GM18511 (cell line): ENCODE results near the gene CTNNBL1.
"Not testable (repeated sequence)": the region's sequence is repeated elsewhere in the genome, so short reads cannot be mapped to it uniquely, and the experiment has no call there.

Source experiments
- ATAC-seq: cut with Tn5 transposase; IDR thresholded peaks from one replicate; pipeline ENCODE4 v1.9.1; 2021; ENCODE audit warnings: mild to moderate bottlenecking, moderate library complexity; ENCODE audit not compliant: unreplicated experiment

Gene CTNNBL1

DNA sequence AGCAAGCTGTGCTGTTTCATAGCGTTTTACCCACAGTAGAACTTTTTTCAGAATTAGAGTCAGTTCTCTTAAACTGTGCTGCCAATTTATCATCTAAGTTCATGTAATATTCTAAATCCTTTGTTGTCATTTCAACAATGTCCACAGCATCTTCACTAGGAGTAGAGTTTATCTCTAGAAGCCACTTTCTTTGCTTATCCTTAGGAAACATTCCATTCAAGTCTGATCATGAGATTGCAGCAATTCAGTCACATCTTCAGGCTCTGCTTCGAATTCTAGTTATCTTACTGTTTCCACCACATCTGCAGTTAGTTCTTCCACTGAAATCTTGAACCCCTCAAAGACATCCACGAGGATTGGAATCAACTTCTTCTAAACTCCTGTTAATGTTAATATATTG is 12.5 kb downstream of the CTNNBL1 start:
- ATAC-seq, result no peak

DNA sequence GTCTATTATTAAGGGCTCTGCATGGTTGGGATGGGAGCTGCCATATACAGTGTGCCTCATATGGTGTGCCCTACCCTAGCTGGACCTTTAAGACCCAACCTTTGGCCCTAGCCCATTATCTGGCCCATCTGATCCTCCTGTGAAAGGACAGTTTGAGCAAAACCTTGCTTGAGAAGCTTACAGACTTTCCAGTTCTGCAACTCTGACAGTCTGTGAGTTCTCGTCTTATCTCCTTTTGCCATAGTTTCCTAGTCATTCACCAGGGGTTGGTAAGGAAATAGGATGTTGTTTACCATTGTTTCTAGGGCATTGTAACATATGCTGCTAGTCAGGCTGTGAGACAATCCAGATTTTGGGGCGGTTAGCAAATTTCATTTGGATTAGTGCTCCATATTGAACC is 17.2 kb downstream of the CTNNBL1 start:
- ATAC-seq, result no peak

DNA sequence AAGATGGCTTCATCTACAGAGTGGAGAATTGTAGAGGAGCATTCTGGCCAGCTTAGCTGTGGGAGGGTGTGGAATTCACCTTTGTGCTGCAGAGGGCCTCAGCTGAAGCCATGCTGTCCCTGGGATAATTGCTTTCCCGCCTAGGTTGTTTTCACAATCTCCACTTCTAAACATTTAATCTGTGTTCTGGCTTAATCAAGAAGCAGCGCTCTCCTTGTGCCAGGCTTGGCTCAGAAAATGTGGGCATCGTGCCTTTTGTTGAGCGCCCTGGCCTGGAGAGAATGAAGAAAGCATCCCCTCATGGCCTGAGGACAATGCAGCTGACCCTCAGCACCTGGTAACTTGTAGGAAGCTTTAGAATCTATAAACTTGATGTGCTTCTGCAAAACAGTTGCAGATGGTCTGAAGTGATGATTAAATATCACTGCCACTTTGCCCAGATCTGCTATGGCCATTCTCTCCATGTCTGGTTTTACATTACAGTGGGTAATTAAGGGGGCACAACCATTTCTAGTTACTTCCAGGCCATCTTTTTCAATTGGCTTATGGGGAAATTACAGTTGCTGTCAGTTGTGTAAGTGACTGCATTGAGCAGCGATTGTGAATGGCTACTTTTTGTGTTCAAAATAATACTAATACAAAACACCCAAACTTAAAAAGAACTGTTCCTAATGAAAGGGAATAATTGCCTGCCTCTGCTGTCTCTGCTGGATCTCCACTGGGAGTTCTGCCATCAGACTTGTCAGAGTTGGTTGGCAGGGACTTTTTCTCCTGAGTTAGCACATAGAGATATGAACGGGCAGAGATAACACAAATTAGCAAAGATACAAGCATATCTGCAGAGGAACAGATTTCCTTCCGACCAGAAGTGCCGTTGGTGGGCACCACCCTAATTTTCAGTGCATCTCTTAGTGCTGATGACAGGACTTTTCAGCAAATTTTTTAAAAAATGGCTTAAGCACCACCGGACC is 18.4 kb downstream of the CTNNBL1 start:
- no peak for ATAC-seq

DNA sequence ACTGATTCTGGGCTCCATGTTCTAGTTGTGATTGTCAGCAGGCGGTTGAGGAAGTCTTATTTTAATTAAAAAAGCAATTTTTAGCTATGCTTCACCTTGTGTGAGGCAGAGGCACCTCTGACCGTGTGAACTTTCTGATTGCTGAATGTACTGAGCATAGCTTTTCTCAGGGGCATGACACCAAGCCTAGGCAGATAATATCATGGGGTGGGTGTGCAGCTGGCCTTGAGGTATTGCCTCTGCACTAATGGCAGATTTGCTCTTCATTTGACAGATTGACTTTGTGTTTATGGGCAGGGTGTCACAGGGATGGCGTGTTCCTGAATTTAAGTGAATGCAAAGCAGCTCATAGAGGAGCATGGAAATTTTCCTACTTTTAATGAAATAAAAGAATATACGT is 19.6 kb downstream of the CTNNBL1 start:
- no peak for ATAC-seq

DNA sequence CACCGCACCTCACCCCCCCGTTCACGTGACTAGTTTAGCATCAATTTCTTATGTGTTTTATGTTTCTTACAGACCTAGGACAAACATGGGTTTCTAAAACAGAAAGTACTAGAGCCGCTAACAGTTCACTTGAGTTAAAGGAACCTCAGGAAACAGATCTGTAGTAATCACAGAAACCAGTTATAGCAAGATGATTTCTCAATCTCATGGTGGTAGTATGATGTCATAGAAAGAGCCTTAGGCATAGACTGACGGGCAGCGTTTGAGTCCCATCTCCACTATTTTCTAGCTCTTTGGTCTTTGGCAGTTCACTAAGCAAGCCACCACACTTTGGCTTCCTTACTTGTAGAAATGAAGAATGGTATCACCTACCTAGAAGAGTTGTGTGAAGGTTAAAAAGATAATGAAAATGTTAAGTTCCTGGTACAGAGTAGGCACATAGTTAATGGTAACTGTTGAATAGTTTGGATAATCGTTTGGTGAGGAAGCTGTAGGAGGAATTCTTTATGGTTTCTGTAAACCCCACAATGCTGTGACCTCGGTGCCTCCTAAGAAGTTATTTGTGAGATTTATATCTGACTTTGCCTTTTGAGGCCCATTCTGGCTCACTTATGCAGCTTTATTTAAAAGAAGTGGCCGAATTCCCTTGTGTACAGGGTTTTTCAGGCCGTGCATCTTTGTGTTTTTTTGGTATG is 21.3 kb downstream of the CTNNBL1 start:
- ATAC-seq, result no peak

DNA sequence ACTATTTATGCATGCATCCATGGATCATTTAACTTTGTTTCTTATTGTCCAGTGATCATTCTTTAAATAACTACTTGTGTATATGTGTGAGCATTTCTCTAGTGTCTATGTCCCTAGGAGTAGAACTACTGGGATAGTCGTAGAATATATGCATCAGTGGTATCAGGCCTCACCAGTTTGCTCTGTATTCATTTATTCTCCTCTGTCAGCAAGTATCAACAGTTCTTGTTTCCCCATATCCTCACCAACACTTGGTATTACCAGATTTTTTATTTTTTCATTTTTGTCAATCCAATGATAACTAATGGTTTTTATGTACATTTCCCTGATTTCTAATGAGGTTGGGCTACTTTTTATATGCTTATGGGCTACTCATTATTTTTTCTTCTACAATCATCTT is 27.9 kb downstream of the CTNNBL1 start:
- ATAC-seq, result no peak

DNA sequence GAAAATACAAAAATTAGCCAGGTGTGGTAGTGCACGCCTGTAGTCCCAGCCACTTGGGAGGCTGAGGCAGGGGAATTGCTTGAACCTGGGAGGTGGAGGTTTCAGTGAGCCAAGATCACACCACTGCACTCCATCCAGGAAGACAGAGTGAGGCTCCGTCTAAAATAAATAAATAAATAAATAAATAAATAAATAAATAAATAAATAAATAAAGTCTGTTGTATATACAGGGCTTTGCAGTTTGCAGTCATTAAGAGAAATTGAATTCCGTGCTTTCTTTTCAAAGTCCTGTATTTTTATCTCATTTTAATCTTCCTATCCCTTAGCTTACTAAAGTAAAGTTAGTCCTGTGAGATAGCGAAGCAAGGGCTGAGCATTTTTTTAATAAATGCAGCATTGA is 28.5 kb downstream of the CTNNBL1 start:
- not testable (repeated sequence) for ATAC-seq

DNA sequence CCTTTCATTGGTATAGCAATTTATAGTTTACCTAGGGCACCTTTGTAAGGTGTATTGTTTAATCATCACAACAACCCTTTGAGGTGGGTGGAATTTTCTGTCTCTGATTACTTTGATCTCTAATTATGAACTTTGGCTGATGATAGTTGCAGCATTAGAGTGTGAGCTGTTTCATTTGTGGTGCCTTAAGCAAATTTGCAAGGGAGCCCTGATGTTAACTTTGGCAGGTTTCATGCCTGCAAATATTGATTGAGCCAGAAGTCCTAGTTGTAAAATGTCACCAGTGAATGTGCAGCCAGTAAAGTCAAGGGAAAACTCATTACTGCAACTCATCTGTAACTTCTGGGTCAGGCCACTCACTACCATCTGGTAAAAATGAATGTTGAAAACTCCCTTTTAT is 29.8 kb downstream of the CTNNBL1 start:
- no peak for ATAC-seq

DNA sequence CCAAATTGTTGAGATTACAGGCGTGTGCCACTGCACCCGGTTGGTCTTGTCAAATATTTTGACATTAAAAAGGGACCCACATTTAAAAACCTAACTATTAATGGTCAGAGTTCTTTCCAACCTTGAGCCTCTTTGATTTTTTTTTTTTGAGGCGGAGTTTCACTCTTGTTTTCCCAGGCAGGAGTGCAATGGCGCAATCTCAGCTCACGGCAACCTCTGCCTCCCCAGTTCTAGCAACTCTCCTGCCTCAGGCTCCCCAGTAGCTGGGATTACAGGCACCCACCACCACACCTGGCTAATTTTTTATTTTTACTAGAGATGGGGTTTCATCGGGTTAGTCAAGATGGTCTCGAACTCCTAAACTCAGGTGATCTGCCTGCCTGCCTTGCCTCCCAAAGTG is 31.3 kb downstream of the CTNNBL1 start:
- no peak for ATAC-seq

DNA sequence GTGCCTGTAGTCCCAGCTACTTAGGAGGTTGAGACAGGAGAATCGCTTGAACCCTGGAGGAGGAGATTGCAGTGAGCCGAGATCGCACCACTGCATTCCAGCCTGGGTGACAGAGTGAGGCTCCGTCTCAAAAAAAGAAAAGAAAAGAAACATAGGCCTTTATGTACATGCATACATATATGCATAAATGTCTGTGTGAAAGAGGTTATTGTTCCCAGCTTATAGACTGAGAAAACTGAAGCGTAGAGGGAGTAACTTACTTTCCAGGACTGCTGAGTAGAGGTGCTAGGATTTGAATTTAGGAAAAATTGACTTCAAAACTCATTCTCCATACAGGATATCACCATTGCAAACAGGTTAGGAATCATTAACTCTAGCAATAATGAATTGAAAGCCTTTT is 32.0 kb downstream of the CTNNBL1 start:
- no peak for ATAC-seq

DNA sequence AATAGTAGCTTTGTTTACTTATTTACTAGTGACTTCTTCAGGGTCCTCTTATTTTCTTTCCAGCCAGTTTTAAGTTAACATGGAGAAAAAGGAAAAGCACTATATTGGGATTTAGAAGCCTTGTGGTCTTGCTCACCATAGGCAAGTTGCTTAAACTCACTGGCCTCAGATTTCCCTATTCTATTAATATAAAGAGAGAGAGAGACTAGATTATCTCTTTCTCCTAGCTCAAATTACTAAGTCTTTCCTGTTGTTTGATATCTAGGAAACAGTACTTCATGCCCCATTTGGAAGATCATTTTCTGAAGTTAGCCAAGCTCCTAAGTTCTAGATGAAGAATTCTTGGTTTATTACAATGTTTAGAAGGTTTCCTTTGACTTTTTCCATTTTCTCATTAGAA is 32.5 kb downstream of the CTNNBL1 start:
- no peak for ATAC-seq

DNA sequence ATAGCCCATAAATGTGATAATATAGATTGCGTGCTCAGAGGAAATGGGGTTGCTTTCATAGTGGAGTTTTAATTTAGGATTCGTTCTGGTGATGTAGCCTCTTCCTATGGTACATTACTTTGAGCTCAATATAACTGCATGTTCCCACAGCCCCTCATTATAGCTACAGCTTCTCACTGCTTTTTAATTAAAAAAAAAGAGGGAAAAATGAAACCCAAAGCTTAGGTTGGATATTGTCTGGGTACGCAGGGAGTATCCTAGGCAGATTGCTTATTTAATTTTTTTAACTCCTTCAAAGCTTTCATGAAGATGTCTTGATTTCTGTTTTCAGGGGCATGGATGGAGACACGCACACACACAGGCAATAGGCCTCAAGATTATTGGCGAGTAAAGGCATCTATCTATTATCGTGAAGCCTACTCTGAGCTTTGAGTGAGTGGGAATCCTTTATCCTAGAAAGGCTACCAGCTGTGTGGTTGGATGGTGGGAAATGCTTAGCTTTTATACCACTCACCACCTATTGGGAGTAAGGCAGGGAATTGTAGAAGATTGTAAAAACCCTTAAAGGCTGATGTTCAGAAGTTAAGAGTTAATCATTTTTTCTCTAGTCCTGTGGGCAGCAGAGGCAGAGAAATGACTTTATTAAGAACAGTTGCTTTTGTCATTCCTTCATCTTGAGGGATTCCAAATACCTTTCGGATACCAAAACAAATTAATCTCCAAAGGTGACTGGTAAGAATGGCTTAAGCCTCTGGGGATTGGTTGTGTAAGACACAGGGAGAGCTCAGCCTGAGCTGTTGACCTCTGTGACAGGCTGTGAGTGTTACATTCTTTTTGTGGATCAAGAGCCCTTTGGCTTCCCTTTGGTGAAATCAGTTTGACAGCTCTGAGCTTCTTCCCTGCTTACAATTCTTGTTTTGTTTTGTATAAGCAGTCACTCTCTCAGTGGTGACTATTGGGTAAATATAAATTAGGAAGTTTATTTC is 33.4 kb downstream of the CTNNBL1 start:
- no peak for ATAC-seq

DNA sequence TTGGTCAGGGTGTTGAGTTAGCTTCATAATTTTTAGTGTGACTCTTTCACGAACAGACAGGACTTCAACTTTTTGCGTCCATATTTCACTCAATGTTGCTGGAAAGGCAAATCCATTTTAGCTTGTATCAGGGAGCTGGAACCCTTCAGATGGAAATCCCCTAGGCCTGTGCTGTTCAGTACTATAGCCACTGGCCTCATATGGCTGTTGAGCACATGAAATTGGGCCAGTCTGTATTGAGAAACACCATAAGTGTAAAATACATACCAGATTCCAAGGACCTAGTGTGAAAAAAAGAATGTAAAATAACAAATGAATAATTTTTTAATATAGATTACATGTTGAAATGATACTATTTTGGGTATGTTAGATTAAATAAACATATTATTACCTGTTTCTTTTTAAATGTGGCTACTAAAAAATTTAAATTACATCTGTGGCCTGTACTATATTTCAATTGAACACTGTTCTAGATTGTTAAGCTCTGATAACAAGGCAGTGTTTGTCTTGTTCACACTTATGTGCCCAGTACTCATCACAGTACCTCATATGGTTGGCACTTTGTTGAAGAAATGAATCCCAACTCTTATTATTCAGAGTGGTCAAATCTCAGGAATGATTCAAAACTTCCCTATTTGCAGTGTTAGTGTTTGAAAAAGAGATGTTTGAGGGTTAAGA is 34.3 kb downstream of the CTNNBL1 start:
- no peak for ATAC-seq

DNA sequence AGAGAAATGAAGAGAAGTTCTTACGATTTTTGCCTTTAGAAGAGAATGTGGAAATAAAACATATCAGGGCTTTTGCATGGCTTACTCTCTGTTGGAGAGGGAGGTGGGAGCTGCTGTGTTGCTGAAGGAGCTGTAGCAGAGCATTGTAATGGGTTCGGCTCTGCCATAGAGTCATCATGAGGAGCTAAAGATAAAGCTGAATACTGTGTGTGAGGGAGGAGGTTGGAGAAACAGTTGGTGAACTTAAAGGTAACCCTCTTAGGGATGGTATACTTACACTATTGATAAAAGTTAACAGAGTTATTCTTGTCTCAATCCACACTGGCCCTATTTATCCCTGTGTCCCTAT is 34.8 kb downstream of the CTNNBL1 start:
- no peak for ATAC-seq

DNA sequence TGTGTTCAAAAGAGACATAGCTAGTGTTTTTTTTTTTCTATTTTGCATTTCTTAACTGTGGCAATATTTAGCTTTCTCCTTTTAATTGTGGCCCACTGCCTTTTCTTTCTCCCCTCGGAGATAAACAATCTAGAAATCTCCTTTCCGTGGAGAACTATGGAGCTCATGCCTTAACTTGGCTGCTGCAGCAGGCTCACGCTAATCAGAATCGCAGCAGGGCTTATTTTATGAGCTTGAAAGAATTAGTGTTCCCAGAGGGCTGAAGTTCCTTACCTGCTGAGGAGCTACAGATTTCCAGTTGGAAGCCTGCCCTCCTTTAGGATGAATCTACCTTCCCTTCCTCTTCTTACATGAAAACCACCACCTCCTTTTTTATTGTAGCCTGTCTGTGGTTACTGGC is 35.6 kb downstream of the CTNNBL1 start:
- ATAC-seq, result no peak

DNA sequence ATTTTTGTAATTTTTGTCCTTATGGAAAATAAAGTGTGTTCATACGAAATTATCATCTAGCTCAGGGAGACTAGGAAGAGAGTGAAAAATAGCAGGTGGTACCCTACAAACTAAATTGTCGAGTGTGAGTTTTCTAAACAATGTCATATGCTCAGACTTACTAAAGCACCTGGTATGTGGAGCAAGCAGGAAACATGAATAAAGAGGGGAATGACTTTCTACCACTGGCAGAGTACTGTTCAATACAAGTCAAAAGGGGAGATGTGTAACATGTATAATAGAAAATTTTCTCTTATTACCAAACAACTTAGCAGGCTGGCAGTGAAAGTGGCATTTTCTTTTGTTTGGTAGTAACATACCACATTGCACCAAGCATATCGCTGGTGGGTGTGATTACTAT is 36.1 kb downstream of the CTNNBL1 start:
- ATAC-seq, result no peak

DNA sequence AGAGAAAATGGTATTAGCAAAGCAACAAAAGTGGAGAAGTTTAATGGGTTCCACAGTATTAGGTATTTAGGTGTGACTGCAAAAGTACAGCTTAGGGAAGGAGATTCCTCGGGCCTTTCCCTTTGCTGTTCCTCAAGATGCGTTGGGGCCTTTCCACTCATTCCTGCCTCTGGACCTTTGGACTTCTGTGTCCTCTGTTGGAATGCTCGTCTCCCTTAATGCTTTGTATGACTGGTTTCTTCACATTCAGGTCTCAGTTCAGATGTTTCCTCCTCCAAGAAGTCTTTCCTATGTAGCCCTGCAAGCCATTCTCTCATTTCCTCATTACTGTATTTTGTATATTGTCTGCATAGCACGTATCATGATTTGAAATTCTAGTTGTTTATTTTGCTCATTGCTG is 39.6 kb downstream of the CTNNBL1 start:
- ATAC-seq, result no peak

DNA sequence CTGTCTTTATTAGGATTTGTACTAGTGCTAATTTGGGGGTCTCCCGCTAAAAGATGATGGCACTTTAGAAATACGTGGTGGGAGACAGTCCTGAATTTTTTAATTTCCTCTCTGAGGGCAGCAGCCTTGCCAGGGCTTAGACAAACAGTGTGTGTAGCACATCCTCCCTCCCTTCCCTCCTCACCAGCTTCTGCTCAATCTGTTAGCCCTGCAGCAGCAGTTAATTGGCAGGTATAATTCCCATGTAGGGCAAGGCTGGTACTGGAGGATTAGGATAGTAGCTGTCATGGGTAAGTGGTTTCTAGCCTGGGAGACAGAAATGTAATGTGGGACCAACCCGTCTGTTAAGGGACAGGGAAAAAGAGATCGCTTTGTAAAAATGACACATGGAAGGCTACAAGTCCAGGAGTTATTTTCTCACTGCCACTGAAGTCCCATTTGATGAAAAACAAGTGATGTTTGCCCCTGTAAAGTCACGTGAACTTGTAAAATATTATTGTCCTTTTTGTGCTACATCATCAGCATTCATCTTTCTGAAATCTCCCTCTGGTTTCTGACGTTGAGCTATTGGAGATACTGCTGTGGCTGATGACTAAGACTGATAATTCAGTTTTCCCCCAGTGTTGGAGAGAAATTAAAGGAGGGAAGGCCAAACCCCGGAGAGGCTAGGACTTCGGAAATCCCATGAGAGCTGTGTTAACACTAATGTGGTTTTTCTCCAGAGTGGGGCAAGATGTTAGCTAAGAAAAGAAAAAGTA is 40.6 kb downstream of the CTNNBL1 start:
- no peak for ATAC-seq

DNA sequence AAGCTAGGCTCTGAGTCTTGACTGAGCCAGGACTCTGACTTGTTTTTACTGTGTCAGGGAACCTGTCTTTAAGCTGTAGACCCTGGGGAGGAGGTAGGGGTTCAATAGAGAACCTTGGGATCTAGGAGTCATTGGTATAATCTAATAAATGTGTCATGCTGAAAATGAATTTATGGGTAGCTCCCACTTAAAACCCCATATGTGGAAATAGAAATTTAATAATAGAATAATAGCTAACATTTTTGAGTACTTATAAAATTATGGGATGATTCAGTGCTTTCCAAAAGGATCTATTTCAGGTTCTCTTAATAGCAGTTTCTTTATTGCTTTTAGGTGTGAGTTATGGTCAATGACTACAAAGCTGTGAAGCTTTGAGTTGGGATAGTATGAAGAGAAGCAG is 41.7 kb downstream of the CTNNBL1 start:
- ATAC-seq, result no peak

DNA sequence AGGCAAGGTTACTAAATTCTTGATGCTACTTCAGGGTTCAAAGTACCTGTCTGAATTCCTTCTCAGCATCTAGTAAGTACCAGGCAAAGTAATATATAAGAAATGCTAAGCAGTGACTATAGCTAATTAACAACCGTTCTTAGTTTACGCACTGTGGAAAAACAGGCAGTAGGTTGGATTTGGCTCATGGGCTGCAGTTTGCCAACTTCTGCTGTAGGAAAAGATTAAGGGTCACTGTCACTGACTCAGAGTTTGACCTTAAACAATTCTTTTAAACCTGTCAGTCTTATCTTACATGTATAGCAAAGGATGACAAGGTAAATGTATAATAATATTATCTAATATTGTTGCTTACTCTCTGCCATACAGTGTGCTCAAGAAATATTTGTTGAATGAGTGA is 42.3 kb downstream of the CTNNBL1 start:
- ATAC-seq, result no peak
